ENCODE measurements around the gene PUS1.

The PUS1 gene

DNA sequence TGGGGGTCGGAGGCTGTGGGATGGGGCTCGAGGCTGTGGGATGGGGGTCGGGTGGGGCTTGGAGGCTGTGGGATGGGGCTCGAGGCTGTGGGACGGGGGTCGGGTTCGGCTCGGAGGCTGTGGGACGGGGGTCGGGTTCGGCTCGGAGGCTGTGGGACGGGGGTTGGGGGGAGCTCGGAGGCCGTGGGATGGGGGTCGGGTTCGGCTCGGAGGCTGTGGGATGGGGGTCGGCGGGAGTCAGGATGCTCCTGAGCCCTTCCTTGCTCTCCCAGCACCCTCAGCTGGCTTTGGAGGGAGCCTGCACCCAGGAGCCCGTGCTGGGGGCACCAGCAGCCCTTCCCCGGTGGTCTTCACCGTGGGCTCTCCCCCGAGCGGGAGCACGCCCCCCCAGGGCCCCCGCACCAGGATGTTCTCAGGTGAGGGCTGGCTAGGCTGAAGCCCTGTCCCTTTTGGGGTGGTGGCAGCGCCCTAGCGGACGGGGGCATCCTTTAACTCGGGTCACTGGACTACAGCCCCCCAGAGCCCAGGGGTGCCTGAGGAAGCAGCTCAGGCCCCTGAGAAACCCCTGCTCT, 11.9 kb upstream of the PUS1 start:
- DNase-seq, result no peak

DNA sequence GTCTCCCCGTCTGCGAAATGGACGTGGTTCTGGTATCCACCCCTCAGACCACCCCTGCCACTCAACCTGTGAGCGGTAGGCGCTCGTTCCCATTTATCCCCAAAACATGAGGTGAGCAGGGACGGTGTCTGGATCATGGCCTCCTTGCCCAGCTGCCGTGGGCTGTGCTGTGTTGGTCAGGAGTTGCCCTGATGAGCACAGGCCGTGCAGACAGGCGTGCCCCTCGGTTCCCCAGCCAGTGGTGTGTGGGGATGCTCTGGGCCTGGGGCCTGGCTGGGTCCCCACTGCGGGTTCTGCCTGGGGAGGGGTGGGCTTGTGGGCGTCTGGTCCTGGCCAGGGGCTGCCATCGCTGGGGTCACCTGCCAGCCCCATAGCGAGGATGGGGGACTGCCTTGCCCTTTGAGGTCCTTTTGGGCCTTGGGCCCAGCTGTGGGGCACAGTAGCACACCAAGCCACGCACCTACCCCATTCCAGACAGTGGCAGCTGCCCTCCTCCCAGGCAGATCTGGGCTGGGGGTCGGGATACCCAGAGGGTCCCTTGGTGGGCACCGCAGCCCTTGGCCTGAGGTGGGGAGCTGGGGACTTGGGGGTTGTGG, 11.3 kb upstream of the PUS1 start:
- DNase-seq, result no peak

GRCh38 chr12:131918311-131919050, 10.6 kb upstream of the PUS1 start:
- no peak for DNase-seq

GRCh38 chr12:131919051-131919347, 10.1 kb upstream of the PUS1 start:
- no peak for DNase-seq

GRCh38 chr12:131919366-131920156, 9.5 kb upstream of the PUS1 start:
- no peak for DNase-seq

GRCh38 chr12:131920157-131920508, 8.9 kb upstream of the PUS1 start:
- DNase-seq, result no peak

DNA sequence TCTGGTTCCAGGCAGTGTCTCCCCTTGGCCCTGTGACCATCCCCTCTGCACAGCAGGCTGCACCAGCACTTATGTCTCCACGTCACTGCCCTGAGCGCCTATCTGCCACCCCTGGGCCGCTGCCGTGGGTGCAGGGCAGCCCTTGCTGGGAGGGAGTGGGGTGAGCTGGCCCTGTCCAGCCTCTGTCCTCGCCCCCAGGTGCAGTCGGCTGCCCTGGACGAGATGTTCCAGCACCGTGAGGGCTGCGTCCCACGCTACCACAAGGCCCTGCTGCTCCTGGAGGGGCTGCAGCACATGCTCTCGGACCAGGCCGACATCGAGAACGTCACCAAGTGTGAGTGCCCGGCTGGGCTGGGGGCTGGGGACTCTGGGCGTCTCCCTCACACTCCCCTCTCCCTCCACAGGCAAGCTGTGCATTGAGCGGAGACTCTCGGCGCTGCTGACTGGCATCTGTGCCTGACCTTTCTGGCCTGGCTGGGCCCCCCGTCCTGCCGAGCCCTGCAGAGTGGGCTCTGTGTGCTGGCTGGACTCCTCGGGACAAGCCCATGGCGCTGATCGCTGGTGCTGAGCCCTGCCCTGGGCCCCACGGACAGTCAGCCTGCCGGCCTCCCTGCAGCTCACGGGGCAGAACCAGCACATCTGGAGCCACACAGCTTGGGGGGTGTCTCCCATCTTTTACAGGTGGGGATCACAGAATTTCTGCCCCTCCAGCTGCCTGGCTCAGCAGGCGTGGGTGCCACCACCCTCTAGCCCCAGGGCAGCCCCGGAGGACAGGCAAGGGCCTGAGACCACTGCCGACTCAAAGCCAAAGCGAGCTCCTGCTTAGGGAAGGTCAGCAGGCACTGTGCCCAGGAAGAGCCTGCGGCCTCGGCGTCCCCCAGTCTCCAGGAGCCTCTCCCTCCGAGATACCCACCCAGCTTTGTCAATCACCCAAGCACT, 7.9 kb upstream of the PUS1 start:
- no peak for DNase-seq

DNA sequence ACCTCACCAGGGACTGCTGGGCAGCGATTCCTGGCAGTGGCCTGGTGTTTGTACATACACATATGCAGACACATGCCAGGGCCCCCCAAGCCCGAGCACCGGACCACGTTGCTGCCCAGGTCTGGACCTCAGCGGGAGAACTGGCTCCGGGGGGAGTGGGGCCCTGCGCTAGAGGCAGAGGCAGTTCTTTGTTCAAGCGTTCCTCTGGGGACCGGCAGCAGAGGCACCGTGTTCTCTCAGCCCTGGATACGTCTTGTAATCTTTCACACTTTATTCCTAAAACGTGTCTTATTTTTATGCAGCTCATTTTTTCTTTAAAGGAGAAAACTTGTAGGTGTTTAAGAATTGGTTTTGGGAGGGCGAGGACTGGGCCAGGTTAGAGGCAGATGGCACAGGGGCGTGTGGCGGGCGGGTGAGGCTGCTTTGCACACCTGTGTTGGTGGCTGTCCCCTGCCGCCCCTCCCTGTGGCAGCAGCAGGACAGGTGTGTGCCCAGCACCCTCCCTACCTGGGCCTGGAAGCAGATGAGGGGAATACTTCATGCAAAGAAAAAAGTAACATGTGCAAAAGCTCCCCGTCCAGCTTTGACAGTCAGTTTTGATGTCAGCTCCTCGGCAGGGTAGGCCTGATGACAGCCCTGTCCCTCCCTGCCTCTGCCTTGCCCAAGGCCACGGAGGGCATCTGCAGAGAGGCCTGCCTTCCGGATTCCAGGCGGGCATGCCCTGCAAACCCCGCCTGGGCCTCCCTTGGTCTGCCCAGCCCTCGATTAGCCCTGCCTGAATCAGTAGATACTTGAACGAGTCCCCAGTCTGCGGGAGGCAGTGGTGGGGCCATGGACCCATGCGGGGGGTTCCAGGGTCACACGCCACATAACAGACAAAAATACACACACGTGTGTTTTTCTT, 7.0 kb upstream of the PUS1 start:
- no peak for DNase-seq

DNA sequence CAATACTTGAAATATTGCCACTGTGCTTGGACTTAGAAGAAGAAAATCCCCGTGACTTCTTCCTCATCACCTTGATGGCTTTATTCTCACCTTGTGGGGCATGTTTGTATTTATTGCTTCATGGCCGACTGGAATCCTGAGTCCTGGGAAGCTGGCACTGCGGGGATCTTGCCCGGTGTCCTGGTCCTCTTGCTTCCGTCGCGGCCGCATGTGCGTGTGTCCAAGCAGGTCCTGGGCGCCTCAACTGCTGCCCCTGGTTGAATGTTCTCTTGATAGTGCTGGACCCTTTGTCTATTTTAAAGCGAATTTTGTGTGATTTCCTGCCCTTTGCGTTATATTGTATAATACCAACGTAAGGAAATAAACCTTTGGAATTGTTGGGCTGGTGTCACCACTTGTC, 6.3 kb upstream of the PUS1 start:
- DNase-seq, result no peak

DNA sequence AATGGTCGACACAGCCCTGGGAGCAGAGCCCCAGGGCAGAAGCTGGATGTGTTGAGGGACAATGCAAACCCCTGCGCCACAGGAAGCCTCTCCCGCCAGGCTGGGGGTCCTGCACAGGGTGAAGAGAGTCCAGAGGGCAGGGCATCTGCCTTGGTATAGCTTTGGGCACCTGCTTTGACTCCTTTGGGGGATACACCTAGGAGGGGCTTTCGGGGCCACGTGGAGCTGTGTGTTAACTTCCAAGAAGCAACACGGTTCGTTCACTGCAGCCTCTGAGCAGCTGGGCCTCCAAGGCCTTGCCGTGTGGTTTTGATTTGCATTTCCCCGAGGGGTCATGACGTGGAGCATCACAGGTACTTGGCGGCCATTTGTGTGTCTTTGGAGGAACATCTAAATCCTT, 5.8 kb upstream of the PUS1 start:
- no peak for DNase-seq

DNA sequence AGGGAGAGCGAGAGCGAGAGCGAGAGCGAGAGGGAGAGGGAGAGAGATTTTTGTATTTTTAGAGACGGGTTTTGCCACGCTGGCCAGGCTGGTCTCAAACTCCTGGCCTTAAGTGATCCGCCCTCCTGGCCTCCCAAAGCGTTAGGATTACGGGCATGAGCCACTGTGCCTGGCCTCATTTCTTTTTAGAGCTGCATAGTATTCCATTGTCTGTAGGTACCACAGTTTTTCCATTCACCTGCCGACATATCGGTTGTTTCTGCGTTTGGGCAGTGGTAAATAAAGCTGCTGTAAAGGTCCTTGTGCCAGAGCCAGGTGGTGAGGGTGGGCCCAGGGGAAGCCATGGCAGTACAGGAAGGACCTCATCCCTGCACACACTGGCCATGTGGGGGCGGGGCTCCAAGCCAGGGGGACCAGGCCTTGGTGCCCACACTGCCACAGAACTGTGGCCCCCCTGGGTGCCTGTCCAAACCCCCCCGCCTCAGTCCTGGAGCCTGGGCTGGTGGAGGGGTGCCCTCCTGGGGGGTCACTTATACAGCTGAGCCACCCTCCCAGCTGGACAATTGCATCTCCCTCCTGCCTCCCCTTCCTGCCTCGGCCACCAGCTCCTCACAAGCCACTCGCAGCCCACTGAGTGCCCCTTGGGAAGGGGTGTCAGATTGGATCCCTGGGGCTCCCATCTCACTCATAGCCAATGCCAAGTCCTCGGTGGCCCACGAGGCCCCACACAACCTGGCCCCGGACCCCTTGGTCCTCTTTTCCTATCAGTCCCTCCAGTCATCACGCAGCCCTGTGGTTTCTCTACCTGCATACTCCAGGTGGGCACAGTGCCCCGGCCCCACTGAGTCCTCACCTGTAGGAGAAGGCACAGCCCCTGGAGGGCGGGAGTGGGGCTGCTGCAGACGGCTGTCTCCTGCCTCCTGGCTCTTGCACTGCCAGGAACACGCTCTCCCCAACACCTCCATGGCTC, 1.7 kb upstream of the PUS1 start:
- DNase-seq, result peak in 1 of 2 experiments; percentile 14

DNA sequence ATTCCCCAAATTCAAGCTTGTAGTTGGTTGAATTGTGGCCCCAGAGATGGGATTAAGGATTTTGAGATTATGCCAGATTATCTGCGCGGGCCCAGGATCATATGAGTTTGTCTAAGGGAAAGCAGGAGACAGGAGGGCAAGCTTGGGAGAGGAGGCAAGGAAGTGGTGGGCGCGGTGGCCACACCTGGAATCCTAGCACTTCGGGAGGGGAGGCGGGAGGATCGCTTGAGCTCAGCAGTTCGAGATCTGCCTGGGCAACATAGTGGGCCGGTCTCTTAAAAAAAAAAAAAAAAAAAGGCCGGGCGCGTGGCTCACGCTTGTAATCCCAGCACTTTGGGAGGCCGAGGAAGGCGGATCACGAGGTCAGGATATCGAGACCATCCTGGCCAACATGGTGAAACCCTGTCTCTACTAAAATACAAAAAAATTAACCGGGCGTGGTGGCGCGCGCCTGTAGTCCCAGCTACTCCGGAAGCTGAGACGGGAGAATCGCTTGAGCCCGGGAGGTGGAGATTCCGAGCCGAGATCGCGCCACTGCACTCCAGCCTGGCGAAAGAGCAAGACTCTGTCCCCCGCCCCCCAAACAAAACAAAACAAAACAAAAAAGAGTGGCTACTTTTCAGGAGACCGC, 881 bp upstream of the PUS1 start:
- DNase-seq, result peak in 1 of 2 experiments; percentile 26

- DNase-seq, result peak in 1 of 2 experiments; percentile 23
Measured at GRCh38 chr12:131929581-131930456, 743 bp downstream of the PUS1 start.

- DNase-seq, result no peak
Measured at GRCh38 chr12:131930510-131930909, 1.4 kb downstream of the PUS1 start.

- no peak for DNase-seq
Measured at GRCh38 chr12:131933387-131933786, 4.3 kb downstream of the PUS1 start.

DNA sequence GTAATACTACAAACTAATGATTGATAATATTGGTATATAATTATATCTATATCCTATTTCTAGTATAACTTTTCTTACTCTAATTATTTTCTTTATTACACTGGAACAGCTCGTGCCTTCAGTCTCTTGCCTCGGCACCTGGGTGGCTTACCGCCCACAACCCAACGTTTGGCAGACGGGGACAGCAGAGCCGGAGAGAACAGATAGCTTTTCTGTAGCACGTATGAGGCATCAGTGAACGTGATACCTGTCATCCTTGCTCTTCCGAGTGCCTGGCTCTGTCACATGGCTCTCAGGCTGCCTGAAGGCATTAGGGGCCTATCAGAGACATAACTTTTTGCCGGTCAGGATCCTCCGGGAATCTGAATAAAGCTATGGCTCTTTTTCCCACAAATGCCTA, 5.5 kb downstream of the PUS1 start:
- no peak for DNase-seq

DNA sequence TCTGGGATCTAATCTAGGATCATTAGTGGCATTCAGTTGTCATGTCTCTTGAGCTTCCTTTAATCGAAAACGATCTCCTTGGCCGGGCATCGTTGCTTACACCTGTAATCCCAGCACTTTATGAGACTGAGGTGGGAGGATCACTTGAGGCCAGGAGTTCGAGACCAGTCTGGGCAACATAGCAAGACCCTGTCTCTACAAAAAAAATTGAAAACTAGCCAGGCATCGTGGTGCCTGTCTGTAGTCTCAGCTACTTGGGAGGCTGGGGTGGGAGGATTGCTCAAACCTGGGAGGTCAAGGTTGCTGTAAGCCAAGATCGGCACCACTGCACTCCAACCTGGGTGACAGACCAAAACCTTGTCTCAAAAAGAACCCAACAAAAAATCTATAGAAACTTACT, 9.0 kb downstream of the PUS1 start:
- DNase-seq, result no peak

DNA sequence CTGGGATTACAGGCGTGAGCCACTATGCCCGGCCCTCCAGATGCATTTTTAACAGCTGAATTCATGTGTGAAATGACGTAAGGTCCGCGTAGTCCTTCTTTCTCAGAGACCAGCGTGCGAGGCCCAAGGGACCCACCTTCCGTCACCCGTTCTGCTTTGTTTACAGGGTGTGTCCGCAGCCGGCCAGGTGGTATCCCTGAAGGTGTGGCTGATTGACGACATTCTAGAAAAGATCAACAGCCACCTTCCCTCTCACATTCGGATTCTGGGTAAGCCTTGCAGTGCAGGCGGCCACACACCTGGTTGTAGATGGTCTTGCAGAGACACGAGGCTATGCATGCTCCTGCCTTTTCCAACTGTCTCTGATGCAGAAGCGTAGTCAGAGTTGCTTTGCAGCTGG, 9.9 kb downstream of the PUS1 start:
- DNase-seq, result no peak

GRCh38 chr12:131940141-131940547, 11.1 kb downstream of the PUS1 start:
- DNase-seq, result no peak
